ENCODE results near the gene CLDN6.

DNA sequence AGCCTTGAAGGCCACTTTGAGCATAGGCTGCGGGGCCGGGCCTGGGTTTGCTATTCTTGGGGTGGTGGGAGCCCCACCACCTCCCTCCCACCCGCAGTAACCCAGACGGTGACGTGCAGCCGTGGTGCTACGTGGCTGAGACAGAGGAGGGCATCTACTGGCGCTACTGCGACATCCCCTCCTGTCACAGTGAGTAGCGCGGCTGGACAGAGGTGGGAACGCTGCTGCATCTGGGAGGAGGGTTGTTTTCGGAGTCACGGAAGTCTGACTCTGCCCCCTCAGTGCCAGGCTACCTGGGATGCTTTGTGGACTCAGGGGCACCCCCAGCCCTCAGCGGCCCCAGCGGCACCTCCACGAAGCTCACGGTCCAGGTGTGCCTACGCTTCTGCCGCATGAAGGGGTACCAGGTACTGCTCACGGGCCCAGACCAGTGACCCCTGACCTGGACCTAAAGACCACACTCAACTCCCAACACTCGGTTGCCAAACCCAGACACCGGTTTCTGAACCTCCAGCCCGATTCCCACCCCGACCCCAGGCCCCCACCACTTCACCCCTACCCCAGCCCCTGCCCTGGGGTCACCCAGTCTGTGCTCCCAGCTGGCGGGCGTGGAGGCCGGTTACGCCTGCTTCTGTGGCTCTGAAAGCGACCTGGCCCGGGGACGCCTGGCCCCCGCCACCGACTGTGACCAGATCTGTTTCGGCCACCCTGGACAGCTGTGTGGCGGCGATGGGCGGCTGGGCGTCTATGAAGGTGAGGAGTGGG is 51.8 kb downstream of the CLDN6 start:
- no peak for TF ChIP-seq CBX5 (CRISPR knock-in tag; IDR thresholded peaks at IDR 0.05; ENCODE audit: borderline replicate concordance)
- TF ChIP-seq CBFB (CRISPR knock-in tag; IDR thresholded peaks at IDR 0.05) = no peak
- TF ChIP-seq, protein P1, sequence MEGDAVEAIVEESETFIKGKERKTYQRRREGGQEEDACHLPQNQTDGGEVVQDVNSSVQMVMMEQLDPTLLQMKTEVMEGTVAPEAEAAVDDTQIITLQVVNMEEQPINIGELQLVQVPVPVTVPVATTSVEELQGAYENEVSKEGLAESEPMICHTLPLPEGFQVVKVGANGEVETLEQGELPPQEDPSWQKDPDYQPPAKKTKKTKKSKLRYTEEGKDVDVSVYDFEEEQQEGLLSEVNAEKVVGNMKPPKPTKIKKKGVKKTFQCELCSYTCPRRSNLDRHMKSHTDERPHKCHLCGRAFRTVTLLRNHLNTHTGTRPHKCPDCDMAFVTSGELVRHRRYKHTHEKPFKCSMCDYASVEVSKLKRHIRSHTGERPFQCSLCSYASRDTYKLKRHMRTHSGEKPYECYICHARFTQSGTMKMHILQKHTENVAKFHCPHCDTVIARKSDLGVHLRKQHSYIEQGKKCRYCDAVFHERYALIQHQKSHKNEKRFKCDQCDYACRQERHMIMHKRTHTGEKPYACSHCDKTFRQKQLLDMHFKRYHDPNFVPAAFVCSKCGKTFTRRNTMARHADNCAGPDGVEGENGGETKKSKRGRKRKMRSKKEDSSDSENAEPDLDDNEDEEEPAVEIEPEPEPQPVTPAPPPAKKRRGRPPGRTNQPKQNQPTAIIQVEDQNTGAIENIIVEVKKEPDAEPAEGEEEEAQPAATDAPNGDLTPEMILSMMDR (CRISPR knock-in tag; IDR thresholded peaks at IDR 0.05) = no peak
- no peak for TF ChIP-seq EEA1 (CRISPR knock-in tag; IDR thresholded peaks at IDR 0.05; ENCODE audit: borderline replicate concordance)
- TF ChIP-seq CREM (IDR thresholded peaks at IDR 0.05) = no peak
- no peak for TF ChIP-seq CREM (CRISPR knock-in tag; IDR thresholded peaks at IDR 0.05)
- no peak for TF ChIP-seq SUZ12 (IDR thresholded peaks at IDR 0.05; ENCODE audit: low read depth, low read length)
- TF ChIP-seq JUN (CRISPR knock-in tag; IDR thresholded peaks at IDR 0.05) = no peak
